RWPE2 (cell line): ENCODE results near the gene CCDC85C.

ENCODE experiments used
- ATAC-seq: fragments of 200-7000 bp; cut with Tn5 transposase; 3 replicates; pipeline ENCODE4 v1.9.1; 2021; ENCODE audit warnings: low read depth
- DNase-seq: peaks from one replicate; pipeline ENCODE4 v3.0.0-alpha.2; 2020; ENCODE audit warnings: low spot score
- H3K27ac ChIP-seq: fragments of 450-650 bp; 2 replicates; pipeline ENCODE4 v1.5.1; 2017; ENCODE audit warnings: mild to moderate bottlenecking; ENCODE audit not compliant: poor library complexity, severe bottlenecking
- H3K27me3 ChIP-seq: fragments of 250-450 bp; sonication (Bioruptor Pico); 2 replicates; pipeline ENCODE4 v1.5.1; 2021; ENCODE audit warnings: mild to moderate bottlenecking, moderate library complexity; ENCODE audit not compliant: insufficient read depth, poor library complexity, severe bottlenecking
- H3K36me3 ChIP-seq: fragments of 250-450 bp; sonication (Bioruptor Pico); 2 replicates; pipeline ENCODE4 v1.5.1; 2020; ENCODE audit warnings: low read depth, mild to moderate bottlenecking, moderate library complexity
- H3K4me1 ChIP-seq: fragments of 250-450 bp; sonication (Bioruptor Pico); 2 replicates; pipeline ENCODE4 v1.5.1; 2021; ENCODE audit warnings: mild to moderate bottlenecking, moderate library complexity; ENCODE audit not compliant: insufficient read depth, poor library complexity, severe bottlenecking
- H3K4me3 ChIP-seq: fragments of 250-450 bp; sonication (Bioruptor Pico); 2 replicates; pipeline ENCODE4 v1.5.1; 2021; ENCODE audit warnings: mild to moderate bottlenecking, moderate library complexity; ENCODE audit not compliant: severe bottlenecking
- H3K9me3 ChIP-seq: fragments of 250-450 bp; sonication (Bioruptor Pico); 2 replicates; pipeline ENCODE4 v1.5.1; 2021; ENCODE audit warnings: mild to moderate bottlenecking, moderate library complexity; ENCODE audit not compliant: severe bottlenecking
- CTCF ChIP-seq: fragments of 450-650 bp; IDR thresholded peaks from one replicate; pipeline ENCODE4 v1.5.1; 2017; ENCODE audit warnings: mild to moderate bottlenecking, moderate library complexity; ENCODE audit not compliant: poor library complexity, severe bottlenecking

The CCDC85C gene

GRCh38 chr14:99514552-99515300, 89.3 kb downstream of the CCDC85C start:
- H3K27ac ChIP-seq, result no peak overlapping the region
- DNase-seq, result no peak
- H3K4me1 ChIP-seq, result no peaks in the 10 kb centered on the region
- no peaks in the 10 kb centered on the region for H3K9me3 ChIP-seq
- H3K36me3 ChIP-seq, result peaks cover 45% of the 10 kb centered on the region
- H3K27me3 ChIP-seq, result no peaks in the 10 kb centered on the region
- ATAC-seq, result no peak
- H3K4me3 ChIP-seq, result no peak overlapping the region
- no peak for TF ChIP-seq CTCF

DNA sequence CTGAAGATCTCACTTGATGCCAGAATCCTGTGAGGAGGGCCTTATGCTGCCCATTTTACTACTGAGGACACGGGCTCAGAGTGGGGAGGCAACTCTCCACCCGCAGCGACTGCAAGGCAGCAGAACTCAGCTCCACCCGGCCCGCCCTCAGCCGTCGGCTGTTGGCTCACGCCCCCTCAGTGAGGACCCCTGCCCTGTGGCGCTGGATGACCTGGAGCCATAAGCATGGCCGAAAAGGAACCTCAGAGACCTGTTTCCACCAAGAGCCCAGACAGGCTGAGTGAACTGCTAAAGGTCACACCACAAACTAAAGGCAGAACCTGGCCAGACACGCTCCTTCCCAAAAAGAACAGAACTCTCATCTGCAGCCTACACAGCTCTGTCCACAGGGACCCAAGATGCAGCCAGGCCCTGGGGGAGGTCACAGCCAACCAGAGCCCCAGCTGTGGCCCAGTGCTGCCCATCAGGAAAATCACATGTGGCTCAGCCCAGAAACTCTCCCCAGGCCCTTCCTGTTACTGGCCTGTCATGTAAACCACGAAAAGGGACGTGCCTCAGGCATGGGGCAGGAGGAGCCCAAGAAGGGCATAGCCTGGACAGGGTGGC, 90.0 kb downstream of the CCDC85C start:
- no peak for TF ChIP-seq CTCF
- Histone ChIP-seq H3K27me3 (no peaks in the 10 kb centered on the region), H3K27ac (no peak overlapping the region), H3K4me3 (no peak overlapping the region), H3K9me3 (no peaks in the 10 kb centered on the region), H3K36me3 (peaks cover 47% of the 10 kb centered on the region), H3K4me1 (no peaks in the 10 kb centered on the region)
- no peak for DNase-seq
- ATAC-seq, result no peak

DNA sequence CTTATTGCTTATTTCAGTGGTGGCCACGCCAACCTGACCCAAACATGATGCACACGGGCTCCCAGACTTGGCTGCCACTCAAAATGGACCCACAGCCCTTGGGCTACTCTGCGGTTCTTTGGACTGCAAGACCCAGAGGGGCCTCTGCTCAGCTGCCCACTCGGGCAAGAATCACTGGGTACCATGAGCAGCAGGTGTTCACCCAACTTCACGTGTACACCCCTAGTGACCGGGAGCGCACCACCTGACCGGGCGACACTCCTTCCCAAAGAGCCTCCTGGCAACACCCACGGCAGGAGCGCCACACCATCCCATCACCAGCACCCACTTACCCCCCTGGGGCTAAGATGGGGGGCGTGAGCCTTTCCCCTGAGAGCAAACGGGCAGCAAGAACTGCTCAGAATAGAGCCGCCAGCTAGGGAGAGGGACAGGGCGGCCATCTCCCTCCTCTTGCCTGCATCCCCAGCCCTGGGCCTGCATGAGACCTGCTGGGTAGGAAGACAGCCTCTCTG, 90.8 kb downstream of the CCDC85C start:
- ATAC-seq, result no peak
- Histone ChIP-seq H3K27ac (no peak overlapping the region), H3K9me3 (no peaks in the 10 kb centered on the region), H3K4me1 (no peaks in the 10 kb centered on the region), H3K27me3 (no peaks in the 10 kb centered on the region), H3K4me3 (no peak overlapping the region), H3K36me3 (peaks cover 55% of the 10 kb centered on the region)
- TF ChIP-seq CTCF, result no peak
- no peak for DNase-seq

DNA sequence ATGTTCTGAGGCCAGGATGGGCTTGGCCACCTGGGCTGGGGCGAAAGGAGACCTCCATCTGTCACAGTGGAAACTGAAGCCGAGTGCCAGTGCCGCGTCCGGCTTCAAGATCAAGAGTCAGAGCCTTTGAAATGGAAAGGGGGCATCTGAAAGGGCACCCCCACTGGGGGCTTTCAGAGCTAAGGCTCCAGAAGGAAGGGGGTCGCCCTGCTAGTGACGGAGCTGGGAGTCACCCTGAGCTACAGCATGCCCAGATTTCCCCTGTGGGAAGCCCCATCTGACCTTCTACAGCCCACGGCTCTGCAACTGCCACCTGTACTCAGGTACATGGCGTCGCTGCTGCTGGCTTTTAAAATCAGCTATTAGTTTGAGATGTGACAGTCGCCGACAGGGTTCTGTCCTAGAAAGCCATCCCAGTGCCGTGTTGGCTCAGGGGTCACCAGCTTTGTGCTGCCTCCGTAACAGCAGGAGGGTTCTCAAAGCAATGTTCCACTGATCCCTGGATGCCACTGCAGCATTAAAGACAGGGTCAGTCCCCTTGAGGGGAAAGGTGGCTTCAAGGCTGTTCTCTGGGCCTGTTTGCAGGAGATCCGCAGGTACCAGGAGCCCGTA, 91.3 kb downstream of the CCDC85C start:
- Histone ChIP-seq H3K36me3 (peaks cover 60% of the 10 kb centered on the region), H3K27me3 (no peaks in the 10 kb centered on the region), H3K4me3 (no peak overlapping the region), H3K9me3 (no peaks in the 10 kb centered on the region), H3K4me1 (no peaks in the 10 kb centered on the region), H3K27ac (no peak overlapping the region)
- no peak for TF ChIP-seq CTCF
- ATAC-seq, result no peak
- DNase-seq, result no peak
